HepG2 (cell line): ENCODE measurements around the gene SLX9. TPM values are rescaled to one million over a fixed set of nuclear protein-coding genes. Genes with fewer than 3 reads are reported as not detected.
"Not testable (repeated sequence)": the region's sequence is repeated elsewhere in the genome, so short reads cannot be mapped to it uniquely, and the experiment has no call there.

Experiments used
- GATAD1 ChIP-seq: IDR thresholded peaks from 2 replicates; pipeline ENCODE4 v1.6.1; 2016; ENCODE audit warnings: missing genetic modification reagents, missing compliant biosample characterization
- HNRNPLL ChIP-seq: fragments of 200-400 bp; formaldehyde crosslinking; IDR thresholded peaks from 2 replicates; pipeline ENCODE4 v1.6.1; 2017; ENCODE audit warnings: mild to moderate bottlenecking, low read depth, low read length; ENCODE audit not compliant: poor library complexity, severe bottlenecking
- KDM5B ChIP-seq: sonication (generic); formaldehyde crosslinking; IDR thresholded peaks from 2 replicates; pipeline ENCODE4 v1.4.0; 2020; ENCODE audit warnings: missing genetic modification reagents, mild to moderate bottlenecking, borderline replicate concordance
- KDM6A ChIP-seq: IDR thresholded peaks from 2 replicates; pipeline ENCODE4 v1.6.1; 2016; ENCODE audit warnings: low read depth
- LCORL ChIP-seq, 2 experiments: fragments of 450-650 bp in 1 of 2; sonication (generic) in 1 of 2; formaldehyde crosslinking in 1 of 2; IDR thresholded peaks; 2 replicates each; pipeline versions ENCODE4 v1.5.0 to v1.6.1; 2017 to 2020; ENCODE audit warnings: antibody characterized with exemption in 1 of 2, missing genetic modification reagents in 1 of 2
- MED1 ChIP-seq: sonication (generic); formaldehyde crosslinking; IDR thresholded peaks from 2 replicates; pipeline ENCODE4 v1.4.0; 2020; ENCODE audit warnings: missing genetic modification reagents
- MXI1 ChIP-seq: IDR thresholded peaks from 3 replicates; pipeline ENCODE4 v1.6.1; 2012; ENCODE audit warnings: low read depth, low read length, inconsistent platforms, borderline replicate concordance
- SKI ChIP-seq: fragments of 450-650 bp; IDR thresholded peaks from one replicate; pipeline ENCODE4 v1.6.1; 2018; ENCODE audit warnings: mild to moderate bottlenecking; ENCODE audit not compliant: partially characterized antibody
- SOX13 ChIP-seq, 3 experiments: fragments of 450-650 bp in 1 of 3; sonication (generic) in 1 of 3; formaldehyde crosslinking in 1 of 3; IDR thresholded peaks in 2 of 3; conservative IDR thresholded peaks in 1 of 3; 2 replicates each; pipeline versions ENCODE4 v1.5.0 to v1.6.1; 2016 to 2020; ENCODE audit warnings: antibody characterized with exemption in 1 of 3, mild to moderate bottlenecking in 1 of 3, missing compliant biosample characterization in 1 of 3, missing genetic modification reagents in 1 of 3, moderate library complexity in 1 of 3
- SPEN ChIP-seq: sonication (generic); formaldehyde crosslinking; IDR thresholded peaks from 2 replicates; pipeline ENCODE4 v1.5.1; 2020; ENCODE audit warnings: low read depth, mild to moderate bottlenecking, missing genetic modification reagents
- ZNF430 ChIP-seq: sonication (generic); formaldehyde crosslinking; IDR thresholded peaks from 2 replicates; pipeline ENCODE4 v1.9.0; 2021; ENCODE audit warnings: mild to moderate bottlenecking, missing genetic modification reagents
- ZNF564 ChIP-seq: sonication (generic); formaldehyde crosslinking; IDR thresholded peaks from 2 replicates; pipeline ENCODE4 v1.8.1; 2023; ENCODE audit warnings: mild to moderate bottlenecking, missing genetic modification reagents
- ZNF746 ChIP-seq: sonication (generic); formaldehyde crosslinking; IDR thresholded peaks from 2 replicates; pipeline ENCODE4 v1.8.0; 2022; ENCODE audit warnings: mild to moderate bottlenecking, missing genetic modification reagents
- ZSCAN30 ChIP-seq: sonication (generic); formaldehyde crosslinking; IDR thresholded peaks from 2 replicates; pipeline ENCODE4 v1.5.0; 2020; ENCODE audit warnings: mild to moderate bottlenecking, missing genetic modification reagents
- polyA plus RNA-seq, 8 experiments: library from polyadenylated mRNA; depleted of rRNA in 3 of 8; stranded (reverse) in 7 of 8; unstranded in 1 of 8; fragments of >200 nt; fragmentation: Illumina TruSeq in 4 of 8; extraction: Trizol in 4 of 8; gene quantifications; 2 replicates each; pipeline versions ENCODE4 v1.2.1 to v1.2.3, GENCODE V29; 2011 to 2016; ENCODE audit warnings: low read depth in 4 of 8, missing spikeins in 1 of 8, mixed read lengths in 1 of 8; ENCODE audit not compliant: insufficient read depth in 1 of 8
- total RNA-seq, 5 experiments: library from RNA; depleted of rRNA; stranded (reverse); fragments of >200 nt; fragmentation: Illumina TruSeq; extraction: Trizol; gene quantifications; 2 replicates each; pipeline ENCODE4 v1.2.3, GENCODE V29; 2016; ENCODE audit warnings: low read depth in 1 of 5
- TF ChIP-seq, protein P1 (sequence below): sonication (generic); formaldehyde crosslinking; IDR thresholded peaks from 2 replicates; pipeline ENCODE4 v1.4.0; 2020; ENCODE audit warnings: mild to moderate bottlenecking, missing genetic modification reagents, borderline replicate concordance
- TF ChIP-seq, protein P2 (sequence below): sonication (generic); formaldehyde crosslinking; IDR thresholded peaks from 2 replicates; pipeline ENCODE4 v1.5.0; 2020; ENCODE audit warnings: mild to moderate bottlenecking, missing genetic modification reagents
- TF ChIP-seq, protein P3 (sequence below): sonication (generic); formaldehyde crosslinking; IDR thresholded peaks from 2 replicates; pipeline ENCODE4 v1.8.1; 2022; ENCODE audit warnings: low read depth, mild to moderate bottlenecking, missing genetic modification reagents

Gene SLX9
- total and polyA plus RNA-seq, 2 of the 13 experiments (the other 11 are each of a cell fraction or from before 2014, with no cell fraction given) = 21.0 to 47.1 TPM

DNA sequence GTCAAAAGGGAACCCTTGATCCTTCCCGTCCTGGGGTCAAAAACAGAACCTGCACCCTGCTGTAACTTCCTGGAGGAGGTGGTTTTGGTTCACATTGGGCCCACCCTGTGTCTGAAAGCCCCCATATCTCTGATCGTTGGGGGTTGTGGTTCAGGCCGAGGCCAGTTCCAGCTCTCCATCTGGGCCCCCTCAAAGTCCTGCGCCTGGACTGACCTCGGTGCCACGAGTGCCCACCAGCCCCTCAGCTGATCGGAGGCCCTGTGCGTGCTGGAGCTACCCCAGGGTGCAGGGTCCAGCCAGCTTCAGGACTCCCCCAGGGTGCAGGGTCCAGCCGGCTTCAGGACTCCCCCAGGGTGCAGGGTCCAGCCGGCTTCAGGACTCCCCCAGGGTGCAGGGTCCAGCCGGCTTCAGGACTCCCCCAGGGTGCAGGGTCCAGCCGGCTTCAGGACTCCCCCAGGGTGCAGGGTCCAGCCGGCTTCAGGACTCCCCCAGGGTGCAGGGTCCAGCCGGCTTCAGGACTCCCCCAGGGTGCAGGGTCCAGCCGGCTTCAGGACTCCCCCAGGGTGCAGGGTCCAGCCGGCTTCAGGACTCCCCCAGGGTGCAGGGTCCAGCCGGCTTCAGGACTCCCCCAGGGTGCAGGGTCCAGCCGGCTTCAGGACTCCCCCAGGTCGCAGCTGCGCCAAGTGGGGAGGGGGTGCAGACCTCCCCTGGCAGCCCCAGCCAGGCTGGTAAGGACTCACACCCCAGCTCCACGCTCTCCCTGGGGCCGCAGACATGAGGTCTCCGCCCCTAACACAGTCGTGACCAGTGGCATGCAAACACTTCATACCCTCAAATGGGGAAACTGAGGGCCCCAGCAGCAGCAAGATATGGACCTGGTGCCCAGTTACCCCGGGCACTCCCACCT lies 27.1 kb upstream of the SLX9 start (continued):
- TF ChIP-seq, protein P1, sequence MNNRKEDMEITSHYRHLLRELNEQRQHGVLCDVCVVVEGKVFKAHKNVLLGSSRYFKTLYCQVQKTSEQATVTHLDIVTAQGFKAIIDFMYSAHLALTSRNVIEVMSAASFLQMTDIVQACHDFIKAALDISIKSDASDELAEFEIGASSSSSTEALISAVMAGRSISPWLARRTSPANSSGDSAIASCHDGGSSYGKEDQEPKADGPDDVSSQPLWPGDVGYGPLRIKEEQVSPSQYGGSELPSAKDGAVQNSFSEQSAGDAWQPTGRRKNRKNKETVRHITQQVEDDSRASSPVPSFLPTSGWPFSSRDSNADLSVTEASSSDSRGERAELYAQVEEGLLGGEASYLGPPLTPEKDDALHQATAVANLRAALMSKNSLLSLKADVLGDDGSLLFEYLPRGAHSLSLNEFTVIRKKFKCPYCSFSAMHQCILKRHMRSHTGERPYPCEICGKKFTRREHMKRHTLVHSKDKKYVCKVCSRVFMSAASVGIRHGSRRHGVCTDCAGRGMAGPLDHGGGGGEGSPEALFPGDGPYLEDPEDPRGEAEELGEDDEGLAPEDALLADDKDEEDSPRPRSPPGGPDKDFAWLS (CRISPR knock-in tag) = peak; percentile 95
- peak; percentile 33 for TF ChIP-seq HNRNPLL
- peak; percentile 92 for TF ChIP-seq MED1 (CRISPR knock-in tag)
- TF ChIP-seq SOX13, LCORL (IDR thresholded peaks at IDR 0.05): not testable (repeated sequence)
- TF ChIP-seq SOX13 (CRISPR knock-in tag; conservative IDR thresholded peaks at IDR 0.05 in 1 of 2, IDR thresholded peaks at IDR 0.05 in 1 of 2) = peak in 1 of 2 experiments; percentile 32; a peak in 1 of 4 replicates
- peak; percentile 95 for TF ChIP-seq LCORL (CRISPR knock-in tag; IDR thresholded peaks at IDR 0.05)
- TF ChIP-seq GATAD1 (CRISPR knock-in tag) = peak; percentile 51; the same call in 1 of the 2 replicates
- 0 out of 2 replicates have a peak, but pooled peaks have one; percentile 70 for TF ChIP-seq ZSCAN30 (CRISPR knock-in tag)
- TF ChIP-seq KDM6A (CRISPR knock-in tag) = peak; percentile 91
- TF ChIP-seq, protein P2, sequence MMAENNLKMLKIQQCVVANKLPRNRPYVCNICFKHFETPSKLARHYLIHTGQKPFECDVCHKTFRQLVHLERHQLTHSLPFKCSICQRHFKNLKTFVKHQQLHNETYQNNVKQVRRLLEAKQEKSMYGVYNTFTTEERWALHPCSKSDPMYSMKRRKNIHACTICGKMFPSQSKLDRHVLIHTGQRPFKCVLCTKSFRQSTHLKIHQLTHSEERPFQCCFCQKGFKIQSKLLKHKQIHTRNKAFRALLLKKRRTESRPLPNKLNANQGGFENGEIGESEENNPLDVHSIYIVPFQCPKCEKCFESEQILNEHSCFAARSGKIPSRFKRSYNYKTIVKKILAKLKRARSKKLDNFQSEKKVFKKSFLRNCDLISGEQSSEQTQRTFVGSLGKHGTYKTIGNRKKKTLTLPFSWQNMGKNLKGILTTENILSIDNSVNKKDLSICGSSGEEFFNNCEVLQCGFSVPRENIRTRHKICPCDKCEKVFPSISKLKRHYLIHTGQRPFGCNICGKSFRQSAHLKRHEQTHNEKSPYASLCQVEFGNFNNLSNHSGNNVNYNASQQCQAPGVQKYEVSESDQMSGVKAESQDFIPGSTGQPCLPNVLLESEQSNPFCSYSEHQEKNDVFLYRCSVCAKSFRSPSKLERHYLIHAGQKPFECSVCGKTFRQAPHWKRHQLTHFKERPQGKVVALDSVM (CRISPR knock-in tag) = peak; percentile 50; the same call in 1 of the 2 replicates
- TF ChIP-seq MXI1 = peak; percentile 51; the same call in 1 of the 3 replicates
- peak; percentile 88 for TF ChIP-seq SPEN (CRISPR knock-in tag)
- peak; percentile 91 for TF ChIP-seq ZNF746 (CRISPR knock-in tag)
- peak; percentile 11 for TF ChIP-seq SKI
- peak; percentile 38; the same call in 1 of the 2 replicates for TF ChIP-seq KDM5B (CRISPR knock-in tag)
- TF ChIP-seq ZNF564 = peak; percentile 67
- TF ChIP-seq, protein P3, sequence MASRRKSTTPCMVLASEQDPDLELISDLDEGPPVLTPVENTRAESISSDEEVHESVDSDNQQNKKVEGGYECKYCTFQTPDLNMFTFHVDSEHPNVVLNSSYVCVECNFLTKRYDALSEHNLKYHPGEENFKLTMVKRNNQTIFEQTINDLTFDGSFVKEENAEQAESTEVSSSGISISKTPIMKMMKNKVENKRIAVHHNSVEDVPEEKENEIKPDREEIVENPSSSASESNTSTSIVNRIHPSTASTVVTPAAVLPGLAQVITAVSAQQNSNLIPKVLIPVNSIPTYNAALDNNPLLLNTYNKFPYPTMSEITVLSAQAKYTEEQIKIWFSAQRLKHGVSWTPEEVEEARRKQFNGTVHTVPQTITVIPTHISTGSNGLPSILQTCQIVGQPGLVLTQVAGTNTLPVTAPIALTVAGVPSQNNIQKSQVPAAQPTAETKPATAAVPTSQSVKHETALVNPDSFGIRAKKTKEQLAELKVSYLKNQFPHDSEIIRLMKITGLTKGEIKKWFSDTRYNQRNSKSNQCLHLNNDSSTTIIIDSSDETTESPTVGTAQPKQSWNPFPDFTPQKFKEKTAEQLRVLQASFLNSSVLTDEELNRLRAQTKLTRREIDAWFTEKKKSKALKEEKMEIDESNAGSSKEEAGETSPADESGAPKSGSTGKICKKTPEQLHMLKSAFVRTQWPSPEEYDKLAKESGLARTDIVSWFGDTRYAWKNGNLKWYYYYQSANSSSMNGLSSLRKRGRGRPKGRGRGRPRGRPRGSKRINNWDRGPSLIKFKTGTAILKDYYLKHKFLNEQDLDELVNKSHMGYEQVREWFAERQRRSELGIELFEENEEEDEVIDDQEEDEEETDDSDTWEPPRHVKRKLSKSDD (CRISPR knock-in tag) = peak; percentile 22; the same call in 1 of the 2 replicates
- TF ChIP-seq ZNF430 = peak; percentile 50; the same call in 1 of the 2 replicates
